OCI-LY1 (cell line): ENCODE measurements around the gene DIAPH2.

ENCODE experiments used
- H2AFZ ChIP-seq: fragments of 200-600 bp; sonication (generic), shearing (Covaris generic); 2 replicates; pipeline ENCODE4 v1.6.0; 2014; ENCODE audit warnings: antibody characterized with exemption, mild to moderate bottlenecking, low read length
- H3F3A ChIP-seq: fragments of 200-600 bp; sonication (generic), shearing (Covaris generic); 2 replicates; pipeline ENCODE4 v1.6.0; 2014; ENCODE audit warnings: mild to moderate bottlenecking, antibody characterized with exemption, low read length, moderate library complexity; ENCODE audit not compliant: insufficient read depth
- H3K27ac ChIP-seq: fragments of 200-600 bp; sonication (generic); 2 replicates; pipeline ENCODE4 v1.5.1; 2014; ENCODE audit warnings: low read length, mixed run types, mild to moderate bottlenecking, low read depth; ENCODE audit not compliant: poor library complexity, severe bottlenecking
- H3K27me3 ChIP-seq: fragments of 200-600 bp; sonication (generic); 2 replicates; pipeline ENCODE4 v1.6.0; 2014; ENCODE audit warnings: antibody characterized with exemption, mild to moderate bottlenecking, low read length, moderate library complexity; ENCODE audit not compliant: insufficient read depth
- H3K36me3 ChIP-seq: fragments of 200-600 bp; sonication (generic); 2 replicates; pipeline ENCODE4 v1.6.1; 2014; ENCODE audit warnings: mild to moderate bottlenecking, antibody characterized with exemption, low read length, moderate library complexity, mixed read lengths; ENCODE audit not compliant: insufficient read depth
- H3K4me1 ChIP-seq: fragments of 200-600 bp; sonication (generic); 2 replicates; pipeline ENCODE4 v1.5.1; 2014; ENCODE audit warnings: mild to moderate bottlenecking, low read length, moderate library complexity; ENCODE audit not compliant: insufficient read depth, severe bottlenecking
- H3K4me2 ChIP-seq: fragments of 200-600 bp; sonication (generic), shearing (Covaris generic); 2 replicates; pipeline ENCODE4 v1.6.1; 2014; ENCODE audit warnings: low read length
- H3K4me3 ChIP-seq: fragments of 200-600 bp; sonication (generic); 2 replicates; pipeline ENCODE4 v1.5.1; 2014; ENCODE audit warnings: low read length, low read depth, mild to moderate bottlenecking, mixed read lengths; ENCODE audit not compliant: poor library complexity, severe bottlenecking
- H3K79me2 ChIP-seq: fragments of 200-600 bp; shearing (Covaris generic); 2 replicates; pipeline ENCODE4 v1.6.1; 2016; ENCODE audit warnings: mixed run types, low read length, mixed read lengths; ENCODE audit not compliant: insufficient read depth
- H3K9ac ChIP-seq: fragments of 200-600 bp; sonication (generic), shearing (Covaris generic); 2 replicates; pipeline ENCODE4 v1.6.1; 2014; ENCODE audit warnings: mild to moderate bottlenecking, low read length, mixed read lengths
- H3K9me2 ChIP-seq: fragments of 200-600 bp; sonication (generic), shearing (Covaris generic); 2 replicates; pipeline ENCODE4 v1.6.1; 2014; ENCODE audit warnings: low read depth, mild to moderate bottlenecking, low read length, mixed read lengths
- H3K9me3 ChIP-seq: fragments of 200-600 bp; shearing (Covaris generic); 2 replicates; pipeline ENCODE4 v1.6.1; 2014; ENCODE audit warnings: low read length, mixed read lengths
- H4K20me1 ChIP-seq: fragments of 200-600 bp; sonication (generic), shearing (Covaris generic); 2 replicates; pipeline ENCODE4 v1.6.0; 2016; ENCODE audit warnings: mild to moderate bottlenecking, low read length; ENCODE audit not compliant: insufficient read depth
- EZH2 ChIP-seq: fragments of 200-600 bp; sonication (generic), shearing (Covaris generic); IDR thresholded peaks from 2 replicates; pipeline ENCODE4 v1.8.0; 2017; ENCODE audit warnings: borderline replicate concordance, mixed run types, mild to moderate bottlenecking, antibody characterized with exemption, low read length, moderate library complexity, mixed read lengths
- TF ChIP-seq, protein P1 (sequence below): fragments of 200-600 bp; sonication (generic), shearing (Covaris generic); IDR thresholded peaks from 2 replicates; pipeline ENCODE4 v1.5.1; 2017; ENCODE audit warnings: mild to moderate bottlenecking, antibody characterized with exemption, low read length, moderate library complexity, mixed read lengths

DIAPH2 gene

DNA sequence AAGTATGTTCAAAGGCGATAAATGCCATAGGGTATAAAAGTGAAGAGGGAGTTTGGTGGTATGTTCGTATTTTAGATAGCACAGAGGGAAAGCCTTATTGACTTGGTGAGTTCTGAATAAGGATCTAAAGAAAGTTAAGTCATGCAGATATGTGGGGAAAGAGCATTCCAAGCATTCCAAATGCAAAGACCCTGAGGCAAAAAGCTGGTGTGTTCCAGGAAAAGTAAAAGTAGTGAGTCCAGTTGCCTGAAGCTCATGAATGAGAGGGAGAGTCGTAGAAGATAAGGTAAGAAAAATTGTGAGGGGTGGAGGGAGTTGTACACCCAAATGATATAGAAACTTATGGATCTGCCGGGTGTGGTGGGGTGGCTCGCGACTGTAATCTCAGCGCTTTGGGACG, 625.7 kb downstream of the DIAPH2 start:
- Histone ChIP-seq H3K4me3 (no peak overlapping the region), H3K27ac (no peak overlapping the region), H3K36me3 (no peaks in the 10 kb centered on the region), H3K9me3 (no peaks in the 10 kb centered on the region), H3K79me2 (no peaks in the 10 kb centered on the region), H3F3A (no peaks in the 10 kb centered on the region), H3K4me2 (no peak overlapping the region), H3K4me1 (no peaks in the 10 kb centered on the region), H3K9me2 (no peaks in the 10 kb centered on the region), H3K9ac (no peak overlapping the region), H4K20me1 (no peaks in the 10 kb centered on the region), H3K27me3 (no peaks in the 10 kb centered on the region), H2AFZ (no peak overlapping the region)
- TF ChIP-seq EZH2, result no peak
- TF ChIP-seq, protein P1, sequence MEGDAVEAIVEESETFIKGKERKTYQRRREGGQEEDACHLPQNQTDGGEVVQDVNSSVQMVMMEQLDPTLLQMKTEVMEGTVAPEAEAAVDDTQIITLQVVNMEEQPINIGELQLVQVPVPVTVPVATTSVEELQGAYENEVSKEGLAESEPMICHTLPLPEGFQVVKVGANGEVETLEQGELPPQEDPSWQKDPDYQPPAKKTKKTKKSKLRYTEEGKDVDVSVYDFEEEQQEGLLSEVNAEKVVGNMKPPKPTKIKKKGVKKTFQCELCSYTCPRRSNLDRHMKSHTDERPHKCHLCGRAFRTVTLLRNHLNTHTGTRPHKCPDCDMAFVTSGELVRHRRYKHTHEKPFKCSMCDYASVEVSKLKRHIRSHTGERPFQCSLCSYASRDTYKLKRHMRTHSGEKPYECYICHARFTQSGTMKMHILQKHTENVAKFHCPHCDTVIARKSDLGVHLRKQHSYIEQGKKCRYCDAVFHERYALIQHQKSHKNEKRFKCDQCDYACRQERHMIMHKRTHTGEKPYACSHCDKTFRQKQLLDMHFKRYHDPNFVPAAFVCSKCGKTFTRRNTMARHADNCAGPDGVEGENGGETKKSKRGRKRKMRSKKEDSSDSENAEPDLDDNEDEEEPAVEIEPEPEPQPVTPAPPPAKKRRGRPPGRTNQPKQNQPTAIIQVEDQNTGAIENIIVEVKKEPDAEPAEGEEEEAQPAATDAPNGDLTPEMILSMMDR, result no peak

DNA sequence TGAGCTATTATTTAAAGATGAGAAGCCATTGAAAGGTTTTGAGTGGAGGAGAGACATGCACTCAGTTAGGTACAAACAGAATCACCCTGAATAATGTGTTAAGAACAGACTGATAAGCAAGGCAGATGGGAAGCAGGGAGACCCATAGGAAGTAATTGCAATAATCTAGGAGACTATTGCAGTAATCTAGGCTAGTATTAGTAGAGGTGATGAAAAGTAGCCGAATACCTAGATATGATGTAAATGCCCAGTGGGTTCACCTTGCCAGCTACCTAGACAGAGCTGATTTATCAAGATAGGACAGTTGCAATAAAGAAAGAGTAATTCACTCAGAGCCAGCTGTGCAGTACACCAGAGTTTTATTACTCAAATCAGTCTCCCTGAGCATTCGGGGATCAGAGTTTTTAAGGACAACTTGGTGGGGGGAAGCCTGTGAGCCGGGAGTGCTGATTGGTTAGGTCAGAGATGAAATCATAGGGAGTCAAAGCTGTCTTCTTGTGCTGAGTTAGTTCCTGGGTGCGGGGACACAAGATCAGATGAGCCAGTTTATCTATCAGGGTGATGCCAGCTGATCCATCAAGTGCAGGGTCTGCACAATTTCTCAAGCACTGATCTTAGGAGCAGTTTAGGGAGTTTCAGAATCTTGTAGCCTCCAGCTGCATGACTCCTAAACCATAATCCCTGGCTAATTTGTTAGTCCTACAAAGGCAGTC, 626.6 kb downstream of the DIAPH2 start:
- H3K4me2 ChIP-seq, result no peak overlapping the region
- no peak overlapping the region for H2AFZ ChIP-seq
- no peaks in the 10 kb centered on the region for H3K27me3 ChIP-seq
- H3K27ac ChIP-seq, result no peak overlapping the region
- TF ChIP-seq, protein P1, result no peak
- no peak for TF ChIP-seq EZH2
- no peaks in the 10 kb centered on the region for H3K9me2 ChIP-seq
- H3K79me2 ChIP-seq, result no peaks in the 10 kb centered on the region
- no peak overlapping the region for H3K4me3 ChIP-seq
- no peaks in the 10 kb centered on the region for H3K4me1 ChIP-seq
- H3K9ac ChIP-seq, result no peak overlapping the region
- no peaks in the 10 kb centered on the region for H3K36me3 ChIP-seq
- no peaks in the 10 kb centered on the region for H3F3A ChIP-seq
- no peaks in the 10 kb centered on the region for H3K9me3 ChIP-seq
- H4K20me1 ChIP-seq, result no peaks in the 10 kb centered on the region

DNA sequence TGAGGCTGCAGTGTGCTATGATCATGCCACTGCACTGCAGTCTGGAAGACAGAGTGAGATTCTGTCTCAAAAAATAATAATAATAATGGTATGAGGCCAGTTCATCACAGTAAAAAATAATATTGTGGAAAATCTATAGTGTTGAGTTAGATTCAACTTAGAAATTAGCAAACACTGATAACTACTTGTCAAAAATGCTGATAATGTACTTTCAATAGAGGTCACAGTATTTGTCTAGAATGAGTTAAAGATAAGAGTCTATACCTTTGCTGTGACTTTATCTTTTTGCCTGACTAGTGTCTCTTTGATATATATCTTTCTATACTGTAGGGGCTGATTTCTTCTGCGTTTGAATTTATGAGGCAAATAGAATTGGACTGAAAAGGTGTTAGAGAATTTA, 629.7 kb downstream of the DIAPH2 start:
- no peaks in the 10 kb centered on the region for H3K4me1 ChIP-seq
- no peaks in the 10 kb centered on the region for H3K9me2 ChIP-seq
- no peak overlapping the region for H3K4me2 ChIP-seq
- TF ChIP-seq, protein P1, result no peak
- TF ChIP-seq EZH2, result no peak
- no peak overlapping the region for H2AFZ ChIP-seq
- H3K79me2 ChIP-seq, result no peaks in the 10 kb centered on the region
- no peaks in the 10 kb centered on the region for H3K36me3 ChIP-seq
- H3F3A ChIP-seq, result no peaks in the 10 kb centered on the region
- H3K9ac ChIP-seq, result no peak overlapping the region
- no peaks in the 10 kb centered on the region for H4K20me1 ChIP-seq
- H3K27me3 ChIP-seq, result no peaks in the 10 kb centered on the region
- no peak overlapping the region for H3K27ac ChIP-seq
- H3K9me3 ChIP-seq, result no peaks in the 10 kb centered on the region
- H3K4me3 ChIP-seq, result no peak overlapping the region
